ENCODE data around the gene NCOA7. TPM values are rescaled to one million over a fixed set of nuclear protein-coding genes. Genes with fewer than 3 reads are reported as not detected.

Gene NCOA7
- total RNA-seq, 1 donor from 2014 or later: 7.7 TPM

DNA sequence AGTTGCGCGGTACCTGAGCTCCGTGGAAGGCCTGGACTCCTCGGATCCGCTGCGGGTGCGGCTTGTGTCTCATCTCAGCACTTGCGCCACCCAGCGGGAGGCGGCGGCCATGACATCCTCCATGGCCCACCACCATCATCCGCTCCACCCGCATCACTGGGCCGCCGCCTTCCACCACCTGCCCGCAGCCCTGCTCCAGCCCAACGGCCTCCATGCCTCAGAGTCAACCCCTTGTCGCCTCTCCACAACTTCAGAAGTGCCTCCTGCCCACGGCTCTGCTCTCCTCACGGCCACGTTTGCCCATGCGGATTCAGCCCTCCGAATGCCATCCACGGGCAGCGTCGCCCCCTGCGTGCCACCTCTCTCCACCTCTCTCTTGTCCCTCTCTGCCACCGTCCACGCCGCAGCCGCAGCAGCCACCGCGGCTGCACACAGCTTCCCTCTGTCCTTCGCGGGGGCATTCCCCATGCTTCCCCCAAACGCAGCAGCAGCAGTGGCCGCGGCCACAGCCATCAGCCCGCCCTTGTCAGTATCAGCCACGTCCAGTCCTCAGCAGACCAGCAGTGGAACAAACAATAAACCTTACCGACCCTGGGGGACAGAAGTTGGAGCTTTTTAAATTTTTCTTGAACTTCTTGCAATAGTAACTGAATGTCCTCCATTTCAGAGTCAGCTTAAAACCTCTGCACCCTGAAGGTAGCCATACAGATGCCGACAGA is 31.4 kb upstream of the NCOA7 start:
- H3K4me1 ChIP-seq: no peaks in the 10 kb centered on the region
- TF ChIP-seq, protein P1, sequence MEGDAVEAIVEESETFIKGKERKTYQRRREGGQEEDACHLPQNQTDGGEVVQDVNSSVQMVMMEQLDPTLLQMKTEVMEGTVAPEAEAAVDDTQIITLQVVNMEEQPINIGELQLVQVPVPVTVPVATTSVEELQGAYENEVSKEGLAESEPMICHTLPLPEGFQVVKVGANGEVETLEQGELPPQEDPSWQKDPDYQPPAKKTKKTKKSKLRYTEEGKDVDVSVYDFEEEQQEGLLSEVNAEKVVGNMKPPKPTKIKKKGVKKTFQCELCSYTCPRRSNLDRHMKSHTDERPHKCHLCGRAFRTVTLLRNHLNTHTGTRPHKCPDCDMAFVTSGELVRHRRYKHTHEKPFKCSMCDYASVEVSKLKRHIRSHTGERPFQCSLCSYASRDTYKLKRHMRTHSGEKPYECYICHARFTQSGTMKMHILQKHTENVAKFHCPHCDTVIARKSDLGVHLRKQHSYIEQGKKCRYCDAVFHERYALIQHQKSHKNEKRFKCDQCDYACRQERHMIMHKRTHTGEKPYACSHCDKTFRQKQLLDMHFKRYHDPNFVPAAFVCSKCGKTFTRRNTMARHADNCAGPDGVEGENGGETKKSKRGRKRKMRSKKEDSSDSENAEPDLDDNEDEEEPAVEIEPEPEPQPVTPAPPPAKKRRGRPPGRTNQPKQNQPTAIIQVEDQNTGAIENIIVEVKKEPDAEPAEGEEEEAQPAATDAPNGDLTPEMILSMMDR (IDR thresholded peaks at IDR 0.05): peak; percentile 80
- no peak for TF ChIP-seq EZH2phosphoT487 (IDR thresholded peaks at IDR 0.05)
- H3K9ac ChIP-seq: no peak overlapping the region
- H3K27me3 ChIP-seq: peaks cover 6% of the 10 kb centered on the region
- no peak overlapping the region for H3K4me3 ChIP-seq
- Mint-ChIP-seq H3K4me3 (no peak overlapping the region), H3K4me1 (peaks cover 12% of the 10 kb centered on the region), H3K36me3 (peaks cover 8% of the 10 kb centered on the region), H3K27me3 (ENCODE audit: insufficient read depth, low read depth) (peaks cover 4% of the 10 kb centered on the region), H3K27ac (no peak overlapping the region), H3K9me3 (peaks cover 5% of the 10 kb centered on the region)
- peak overlapping the region; percentile 43 for H2AFZ ChIP-seq (replicated peaks)
- no peaks in the 10 kb centered on the region for H3F3A ChIP-seq (ENCODE audit: low read depth)
- H4K20me1 ChIP-seq (ENCODE audit: low read depth): no peaks in the 10 kb centered on the region
- no peak overlapping the region for H3K27ac ChIP-seq
- H3K36me3 ChIP-seq: no peaks in the 10 kb centered on the region
- H3K9me3 ChIP-seq (ENCODE audit: low read depth): no peaks in the 10 kb centered on the region
- DNase-seq (ENCODE audit: low spot score): peak; percentile 86
- H3K4me2 ChIP-seq: peak overlapping the region; percentile 7
- no peaks in the 10 kb centered on the region for H3K79me2 ChIP-seq (ENCODE audit: low read depth)

DNA sequence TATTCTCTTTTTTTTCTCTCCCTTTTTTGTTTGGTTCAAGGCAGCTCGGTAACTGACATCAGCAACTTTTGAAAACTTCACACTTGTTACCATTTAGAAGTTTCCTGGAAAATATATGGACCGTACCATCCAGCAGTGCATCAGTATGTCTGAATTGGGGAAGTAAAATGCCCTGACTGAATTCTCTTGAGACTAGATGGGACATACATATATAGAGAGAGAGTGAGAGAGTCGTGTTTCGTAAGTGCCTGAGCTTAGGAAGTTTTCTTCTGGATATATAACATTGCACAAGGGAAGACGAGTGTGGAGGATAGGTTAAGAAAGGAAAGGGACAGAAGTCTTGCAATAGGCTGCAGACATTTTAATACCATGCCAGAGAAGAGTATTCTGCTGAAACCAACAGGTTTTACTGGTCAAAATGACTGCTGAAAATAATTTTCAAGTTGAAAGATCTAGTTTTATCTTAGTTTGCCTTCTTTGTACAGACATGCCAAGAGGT is 30.8 kb upstream of the NCOA7 start:
- H3K36me3 Mint-ChIP-seq: peaks cover 8% of the 10 kb centered on the region
- peaks cover 4% of the 10 kb centered on the region for H3K27me3 Mint-ChIP-seq (ENCODE audit: insufficient read depth, low read depth)
- Histone ChIP-seq H2AFZ (replicated peaks) (no peak overlapping the region), H3K4me1 (no peaks in the 10 kb centered on the region), H3K36me3 (no peaks in the 10 kb centered on the region), H3K27me3 (peaks cover 6% of the 10 kb centered on the region), H3K4me2 (no peak overlapping the region), H3K79me2 (ENCODE audit: low read depth) (no peaks in the 10 kb centered on the region), H3K9me3 (ENCODE audit: low read depth) (no peaks in the 10 kb centered on the region), H3K9ac (no peak overlapping the region), H4K20me1 (ENCODE audit: low read depth) (no peaks in the 10 kb centered on the region), H3K27ac (no peak overlapping the region), H3K4me3 (no peak overlapping the region), H3F3A (ENCODE audit: low read depth) (no peaks in the 10 kb centered on the region)
- H3K27ac Mint-ChIP-seq: no peak overlapping the region
- H3K4me3 Mint-ChIP-seq: no peak overlapping the region
- H3K9me3 Mint-ChIP-seq: peaks cover 5% of the 10 kb centered on the region
- H3K4me1 Mint-ChIP-seq: peaks cover 5% of the 10 kb centered on the region
- TF ChIP-seq EZH2 (IDR thresholded peaks at IDR 0.05): no peak
- no peak for TF ChIP-seq EZH2phosphoT487 (IDR thresholded peaks at IDR 0.05)
- TF ChIP-seq, protein P1 (IDR thresholded peaks at IDR 0.05): no peak
- no peak for DNase-seq (ENCODE audit: low spot score)

DNA sequence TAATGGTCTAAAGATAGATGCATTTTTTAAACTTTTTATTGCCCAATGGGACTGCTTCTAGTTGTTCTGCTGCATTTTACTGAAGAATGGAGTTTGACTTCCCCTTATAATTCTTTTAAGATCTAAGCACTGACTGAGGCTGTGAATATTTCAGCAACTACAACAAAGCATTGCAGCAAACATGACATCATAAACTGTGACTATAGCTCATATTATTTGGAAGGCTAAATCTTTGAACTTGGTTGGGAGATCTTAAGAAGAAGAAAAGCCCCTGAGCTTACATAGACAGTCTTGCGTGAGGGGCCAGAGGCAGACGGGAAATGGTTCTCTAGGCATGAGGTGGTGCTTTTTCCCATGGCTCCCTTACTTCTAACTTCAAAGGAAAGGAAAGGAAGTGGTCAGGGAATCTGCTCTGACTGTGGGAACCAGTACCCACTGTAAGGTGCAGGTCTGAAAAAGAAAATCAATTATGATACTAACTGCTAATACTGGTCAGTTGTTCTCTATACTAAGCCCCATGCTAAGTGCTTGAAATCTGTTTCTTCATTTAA is 26.6 kb upstream of the NCOA7 start:
- H3K27ac Mint-ChIP-seq: no peak overlapping the region
- H2AFZ ChIP-seq (replicated peaks): no peak overlapping the region
- no peak for TF ChIP-seq EZH2phosphoT487 (IDR thresholded peaks at IDR 0.05)
- TF ChIP-seq, protein P1 (IDR thresholded peaks at IDR 0.05): no peak
- no peak for TF ChIP-seq EZH2 (IDR thresholded peaks at IDR 0.05)
- H3K4me1 Mint-ChIP-seq: peaks cover 3% of the 10 kb centered on the region
- no peak overlapping the region for H3K4me2 ChIP-seq
- no peaks in the 10 kb centered on the region for H3K27me3 ChIP-seq
- H3K79me2 ChIP-seq (ENCODE audit: low read depth): no peaks in the 10 kb centered on the region
- H3K9me3 Mint-ChIP-seq: peaks cover 3% of the 10 kb centered on the region
- DNase-seq (ENCODE audit: low spot score): no peak
- H3F3A ChIP-seq (ENCODE audit: low read depth): no peaks in the 10 kb centered on the region
- H3K36me3 ChIP-seq: no peaks in the 10 kb centered on the region
- H3K9ac ChIP-seq: no peak overlapping the region
- no peak overlapping the region for H3K4me3 Mint-ChIP-seq
- no peaks in the 10 kb centered on the region for H3K4me1 ChIP-seq
- peaks cover 4% of the 10 kb centered on the region for H3K27me3 Mint-ChIP-seq (ENCODE audit: insufficient read depth, low read depth)
- no peak overlapping the region for H3K27ac ChIP-seq
- no peaks in the 10 kb centered on the region for H3K9me3 ChIP-seq (ENCODE audit: low read depth)
- H4K20me1 ChIP-seq (ENCODE audit: low read depth): no peaks in the 10 kb centered on the region
- H3K36me3 Mint-ChIP-seq: peaks cover 5% of the 10 kb centered on the region
- no peak overlapping the region for H3K4me3 ChIP-seq
